OCI-LY7 (cell line): Measurements from ENCODE around the gene SEC61B. TPM values are rescaled to one million over a fixed set of nuclear protein-coding genes. Genes with fewer than 3 reads are reported as not detected.

Source experiments
- BruUV-seq: library from RNA; stranded (reverse); fragments of 400-500 nt; replicated peaks from 2 replicates; lab custom pipeline; 2021; lab: Mats Ljungman, UMichigan
- CTCF ChIA-PET: fragments of 300-600 bp; sonication (Branson Sonifier 250); formaldehyde crosslinking; loops from one replicate; lab custom pipeline; 2022; ENCODE audit warnings: antibody characterized with exemption; ENCODE audit not compliant: unreplicated experiment; lab: Charles Lee
- POLR2A ChIA-PET: fragments of 300-600 bp; sonication (Branson Sonifier 250); formaldehyde crosslinking; loops from one replicate; lab custom pipeline; 2022; ENCODE audit warnings: antibody characterized with exemption; lab: Charles Lee
- DNase-seq: peaks from one replicate; pipeline ENCODE4 v3.0.0-alpha.2; 2015; ENCODE audit warnings: low spot score
- H2AFZ ChIP-seq: fragments of 200-600 bp; sonication (generic), shearing (Covaris generic); 2 replicates; pipeline ENCODE4 v1.6.1; 2014; ENCODE audit warnings: mild to moderate bottlenecking, antibody characterized with exemption, low read length, moderate library complexity
- H3K27ac ChIP-seq: fragments of 200-600 bp; sonication (generic); 2 replicates; pipeline ENCODE4 v1.5.1; 2014; ENCODE audit warnings: mixed run types, low read depth, mild to moderate bottlenecking, moderate library complexity, low read length, inconsistent platforms; ENCODE audit not compliant: poor library complexity, severe bottlenecking
- H3K36me3 ChIP-seq: fragments of 200-600 bp; sonication (generic); 2 replicates; pipeline ENCODE4 v1.6.1; 2014; ENCODE audit warnings: mild to moderate bottlenecking, antibody characterized with exemption, low read length, moderate library complexity, mixed read lengths; ENCODE audit not compliant: insufficient read depth
- H3K4me1 ChIP-seq: fragments of 200-600 bp; sonication (generic); 2 replicates; pipeline ENCODE4 v1.5.1; 2014; ENCODE audit warnings: mild to moderate bottlenecking, low read length; ENCODE audit not compliant: insufficient read depth, poor library complexity, severe bottlenecking
- H3K4me2 ChIP-seq: fragments of 200-600 bp; sonication (generic); 2 replicates; pipeline ENCODE4 v1.6.1; 2014; ENCODE audit warnings: mild to moderate bottlenecking, low read length
- H3K4me3 ChIP-seq: fragments of 200-600 bp; sonication (generic); 2 replicates; pipeline ENCODE4 v1.5.1; 2014; ENCODE audit warnings: mild to moderate bottlenecking, low read depth, low read length; ENCODE audit not compliant: poor library complexity, severe bottlenecking
- H3K79me2 ChIP-seq: fragments of 200-600 bp; sonication (generic); 2 replicates; pipeline ENCODE4 v1.6.1; 2016; ENCODE audit warnings: low read depth, mild to moderate bottlenecking, low read length, moderate library complexity, mixed read lengths; ENCODE audit not compliant: insufficient read depth
- H3K9me2 ChIP-seq: fragments of 200-600 bp; sonication (generic); 2 replicates; pipeline ENCODE4 v1.6.1; 2016; ENCODE audit warnings: mild to moderate bottlenecking, low read length, mixed read lengths; ENCODE audit not compliant: insufficient read depth
- H3K9me3 ChIP-seq: fragments of 200-600 bp; sonication (generic); 2 replicates; pipeline ENCODE4 v1.6.1; 2014; ENCODE audit warnings: mild to moderate bottlenecking, mixed run types, low read length, mixed read lengths
- H4K20me1 ChIP-seq: fragments of 200-600 bp; sonication (generic); 2 replicates; pipeline ENCODE4 v1.6.1; 2014; ENCODE audit warnings: mild to moderate bottlenecking, antibody characterized with exemption, low read length, moderate library complexity, mixed read lengths; ENCODE audit not compliant: insufficient read depth
- CTCF ChIP-seq: fragments of 200-600 bp; sonication (generic); conservative IDR thresholded peaks from 2 replicates; pipeline ENCODE4 v1.5.1; 2014; ENCODE audit warnings: mild to moderate bottlenecking, antibody characterized with exemption, low read length, moderate library complexity, mixed read lengths
- EZH2phosphoT487 ChIP-seq: fragments of 200-600 bp; sonication (generic); IDR thresholded peaks from 2 replicates; pipeline ENCODE4 v1.6.1; 2018; ENCODE audit warnings: low read depth, borderline replicate concordance, mild to moderate bottlenecking, mixed run types, antibody characterized with exemption, low read length, moderate library complexity, mixed read lengths
- intact Hi-C: fragments of 100-400 bp; cut with micrococcal nuclease; formaldehyde crosslinking; loops from one replicate; pipeline ENCODE4 v1.10.0; 2022; ENCODE audit not compliant: unreplicated experiment
- total RNA-seq, 2 experiments: library from RNA; depleted of rRNA in 1 of 2; stranded (reverse); fragments of >200 nt in 1 of 2; shearing (Covaris generic) in 1 of 2; gene quantifications; 2 replicates each; pipeline ENCODE4 v1.2.3, GENCODE V29; 2014 to 2022

Gene SEC61B
- total RNA-seq, 2 experiments from 2014 or later: 106 to 279 TPM

DNA sequence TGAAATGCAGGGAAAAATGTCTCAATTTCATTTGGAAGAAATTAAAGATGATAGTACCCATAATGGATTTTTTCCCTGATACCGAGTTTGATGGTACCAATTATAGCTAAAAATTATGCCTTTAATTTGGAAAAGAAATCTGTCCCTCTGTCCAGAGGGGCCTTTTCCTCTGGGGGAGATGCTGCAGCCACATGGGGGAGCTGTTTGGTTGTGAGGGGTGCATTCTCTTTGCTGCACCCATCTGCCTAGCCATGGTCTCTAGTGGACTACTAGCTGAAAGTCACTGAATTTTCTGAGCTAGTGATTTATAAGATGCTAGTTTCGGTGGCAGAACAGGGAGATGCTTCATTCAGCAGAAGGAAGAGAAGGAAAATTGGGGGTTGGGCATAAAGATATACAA, 9.6 kb downstream of the SEC61B start:
- TF ChIP-seq CTCF: peak; percentile 96
- TF ChIP-seq EZH2phosphoT487: no peak
- no TSS peak for BruUV-seq
- H3K4me1 ChIP-seq: peaks cover 59% of the 10 kb centered on the region
- H3K9me3 ChIP-seq: no peaks in the 10 kb centered on the region; the same call in 1 of the 2 replicates
- H2AFZ ChIP-seq: no peak overlapping the region
- no peaks in the 10 kb centered on the region for H3K9me2 ChIP-seq
- no peak overlapping the region for H3K4me3 ChIP-seq
- H3K27ac ChIP-seq: peak overlapping the region; percentile 6
- intact Hi-C loops: loop anchor here (10.0 kb wide), 1 partner anchor 1307 kb away; the partner anchor contains the start of gene TRMO
- H3K79me2 ChIP-seq: peaks cover 10% of the 10 kb centered on the region; the same call in 1 of the 2 replicates
- CTCF ChIA-PET: interaction anchor here (0.6 to 1.9 kb wide), 5 partner anchors 9 to 47 kb away, joined by 3 to 5 read pairs (median 4); partner anchors contain the start of genes ALG2 and SEC61B
- peak; percentile 58 for DNase-seq
- POLR2A ChIA-PET: interaction anchor here (0.6 to 6.1 kb wide), 6 partner anchors 9 to 218 kb away, joined by 3 to 107 read pairs (median 3); partner anchors contain the start of genes ALG2 and SEC61B
- H4K20me1 ChIP-seq: no peaks in the 10 kb centered on the region
- H3K4me2 ChIP-seq: 0 out of 2 replicates have a peak overlapping the region, but pooled peaks have one; percentile 14
- H3K36me3 ChIP-seq: peaks cover 66% of the 10 kb centered on the region

DNA sequence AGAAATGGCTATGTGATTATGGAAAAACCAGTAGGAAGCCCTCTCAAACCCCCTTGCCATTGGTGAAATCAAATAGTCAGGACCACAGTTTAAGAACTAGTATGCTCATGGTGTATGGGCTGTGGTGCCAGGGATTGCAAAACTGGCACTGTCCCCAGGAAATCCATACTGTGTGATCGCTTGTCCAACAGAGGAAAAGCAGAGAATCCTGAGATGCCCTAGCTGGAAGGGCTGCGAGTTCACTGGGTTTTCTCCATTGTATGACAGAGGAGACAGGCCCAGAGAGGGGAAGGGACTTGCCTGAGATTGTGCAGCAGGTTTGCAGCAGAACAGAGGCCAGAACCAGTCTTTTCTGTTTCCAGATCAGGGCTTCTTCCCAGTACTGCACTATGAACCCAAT, 12.5 kb downstream of the SEC61B start:
- Histone ChIP-seq H3K27ac (peak overlapping the region; percentile 99), H3K4me3 (peak overlapping the region; percentile 50), H4K20me1 (no peaks in the 10 kb centered on the region), H3K9me3 (peaks cover 22% of the 10 kb centered on the region), H3K4me2 (peak overlapping the region; percentile 87), H2AFZ (peak overlapping the region; percentile 31; the same call in 1 of the 2 replicates), H3K79me2 (peaks cover 5% of the 10 kb centered on the region; the same call in 1 of the 2 replicates), H3K4me1 (peaks cover 84% of the 10 kb centered on the region), H3K36me3 (peaks cover 68% of the 10 kb centered on the region), H3K9me2 (no peaks in the 10 kb centered on the region)
- no peak for DNase-seq
- POLR2A ChIA-PET: interaction anchor here (0.7 to 6.1 kb wide), 9 partner anchors 8 to 180 kb away, joined by 3 to 107 read pairs (median 3); partner anchors contain the start of genes ALG2 and SEC61B
- BruUV-seq: no TSS peak
- intact Hi-C loops: loop anchor here (5.0 to 10.0 kb wide), 2 partner anchors 112 to 1310 kb away; partner anchors contain the start of gene TRMO
- TF ChIP-seq CTCF: no peak
- TF ChIP-seq EZH2phosphoT487: no peak
- CTCF ChIA-PET: interaction anchor here (2.7 kb wide), 1 partner anchor 12 kb away, joined by 7 read pairs; the partner anchor contains the start of genes ALG2 and SEC61B
